H4 (cell line): ENCODE results near the gene ZNF112. TPM values are rescaled to one million over a fixed set of nuclear protein-coding genes. Genes with fewer than 3 reads are reported as not detected.

Experiments used
- DNase-seq: peaks from one replicate; pipeline ENCODE4 v3.0.0-alpha.2; 2015; ENCODE audit warnings: low spot score
- total RNA-seq: library from RNA; depleted of rRNA; stranded (reverse); fragments of >200 nt; shearing (Covaris generic); gene quantifications from 2 replicates; pipeline ENCODE4 v1.2.3, GENCODE V29; 2014; rRNA removed

Gene ZNF112
- total RNA-seq, 1 experiment from 2014 or later: 2.7 TPM

GRCh38 chr19:44282846-44283245 lies 73.6 kb downstream of the ZNF112 start:
- no peak for DNase-seq

- no peak for DNase-seq
These were observed 75.6 kb downstream of the ZNF112 start for GRCh38 chr19:44280916-44281315.

DNA sequence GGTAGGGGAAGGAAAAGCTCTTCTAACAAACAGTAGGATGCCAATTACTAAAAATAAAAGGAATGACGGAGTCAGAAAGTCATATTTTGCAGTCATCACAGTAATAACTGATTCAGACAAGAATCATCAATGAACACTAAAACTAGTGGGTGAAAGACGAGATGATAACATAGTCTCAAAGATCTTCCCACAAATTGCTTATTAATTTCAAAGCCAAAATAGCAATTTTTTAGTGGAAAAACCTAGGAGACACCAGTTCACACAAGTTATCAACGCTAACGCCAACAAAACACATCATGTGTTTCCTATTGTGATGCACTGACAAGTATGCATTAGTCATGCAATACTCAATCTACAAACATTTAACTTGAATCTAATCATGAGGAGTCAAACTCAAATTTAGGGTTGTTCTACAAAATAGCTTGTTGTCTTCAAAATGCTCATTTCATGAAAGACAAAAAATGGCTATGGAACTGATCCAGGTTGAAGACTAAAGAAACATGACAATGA lies 78.2 kb downstream of the ZNF112 start:
- no peak for DNase-seq

GRCh38 chr19:44277331-44277730 lies 79.1 kb downstream of the ZNF112 start:
- DNase-seq: no peak

Other genes with a start within 250 kb of the ZNF112 start
- gene ZNF225, start 243.3 kb downstream of the ZNF112 start, total RNA-seq: 1.7 and 1.8 TPM in 2 replicates
- 2.7 and 4.2 TPM in 2 replicates for gene ZNF234, start 215.1 kb downstream of the ZNF112 start, total RNA-seq
- gene ZNF226, start 191.6 kb downstream of the ZNF112 start, total RNA-seq: 23.0 and 27.9 TPM in 2 replicates
- 7.5 and 17.9 TPM in 2 replicates for gene ZNF227, start 144.1 kb downstream of the ZNF112 start, total RNA-seq
- 0.04 and 0.70 TPM in 2 replicates for gene ZNF233, start 96.8 kb downstream of the ZNF112 start, total RNA-seq
- 1.8 and 3.0 TPM in 2 replicates for gene ZNF235, start 51.7 kb downstream of the ZNF112 start, total RNA-seq
- 0.31 and 0.87 TPM in 2 replicates for gene ZNF285, start 44.9 kb upstream of the ZNF112 start, total RNA-seq
- gene ZNF229, start 91.8 kb upstream of the ZNF112 start, total RNA-seq: 6.6 and 9.9 TPM in 2 replicates
- 5.8 and 7.6 TPM in 2 replicates for gene ZNF180, start 143.8 kb upstream of the ZNF112 start, total RNA-seq
- not detected in 2 replicates for gene CEACAM20, start 173.0 kb upstream of the ZNF112 start, total RNA-seq